ENCODE results near the gene RIPOR1. TPM values are rescaled to one million over a fixed set of nuclear protein-coding genes. Genes with fewer than 3 reads are reported as not detected.

RIPOR1 gene
- total and polyA plus RNA-seq, 2 of the 4 experiments (the other 2 are of a cell fraction) = 9.5 to 41.3 TPM

GRCh38 chr16:67541391-67542263 is 13.0 kb downstream of the RIPOR1 start:
- no peak overlapping the region for H4K8ac ChIP-seq (ENCODE audit: low read depth in 2 of 2, low read length in 2 of 2)
- DNase-seq (peak; percentile 37), ATAC-seq (ENCODE audit: low read depth) (no peak)
- in situ Hi-C loops (cut with MboI; ENCODE audit: low sequenced_read_pairs) (loop anchor here (25.0 kb wide), 1 partner anchor 396 kb away; the partner anchor contains the start of genes CTRL, LCAT and PSMB10), dilution Hi-C loops (cut with HindIII; ENCODE audit: low sequenced_read_pairs, unreplicated experiment) (no loop called here), intact Hi-C loops (cut with micrococcal nuclease) (no loop called here)
- H3K23ac ChIP-seq (ENCODE audit: low read depth, low read length) = no peak overlapping the region
- ChIA-PET POLR2A (ENCODE audit: unreplicated experiment) (no interaction called here), CTCF (interaction anchor here (1.0 kb wide), 1 partner anchor 20 kb away, joined by 3 read pairs; no protein-coding TSS in a partner anchor)
- peaks cover 19% of the 10 kb centered on the region for H3K9me1 ChIP-seq (ENCODE audit: insufficient read depth, low read length)
- TF ChIP-seq RCOR1 (IDR thresholded peaks at IDR 0.05; ENCODE audit: insufficient replicate concordance, low read length) = no peak
- no peak for TF ChIP-seq CEBPB (IDR thresholded peaks at IDR 0.05; ENCODE audit: low read depth, low read length)
- H4K5ac ChIP-seq (ENCODE audit: low read depth, low read length) = no peak overlapping the region
- peak overlapping the region; percentile 46 for H2AFZ ChIP-seq (replicated peaks; ENCODE audit: low read length, poor library complexity)
- WGBS, 2 experiments (ENCODE audit: extremely low coverage in 2 of 2, insufficient read length in 1 of 2) = 80% methylated on average over 1 of the region's 14 CpGs; no CpG with 5 or more reads in 1 of the 2 experiments
- peaks cover 72% of the 10 kb centered on the region for H3K36me3 ChIP-seq (ENCODE audit: control insufficient read depth, insufficient read depth, low read length)
- no peak overlapping the region for H3K18ac ChIP-seq (ENCODE audit: low read depth, low read length)
- H2BK5ac ChIP-seq (ENCODE audit: low read depth, low read length, poor library complexity, severe bottlenecking) = no peak overlapping the region
- no peak overlapping the region for H3K14ac ChIP-seq (replicated peaks; ENCODE audit: low read depth, low read length)
- no peaks in the 10 kb centered on the region for H3K27me3 ChIP-seq (ENCODE audit: control insufficient read depth, insufficient read depth, low read length)
- no peak overlapping the region for H2BK20ac ChIP-seq (ENCODE audit: low read depth, low read length)
- no peak overlapping the region for H2BK15ac ChIP-seq (ENCODE audit: low read depth, low read length)
- H4K91ac ChIP-seq (ENCODE audit: insufficient read depth, low read depth, low read length) = no peak overlapping the region
- H3K4ac ChIP-seq (ENCODE audit: low read depth, low read length) = no peak overlapping the region
- peaks cover 17 to 67% of the 10 kb centered on the region in 2 experiments; a peak in 3 of 4 replicates for H3K79me1 ChIP-seq (ENCODE audit: low read depth in 1 of 2, low read length in 2 of 2)
- H3K4me1 ChIP-seq (ENCODE audit: control insufficient read depth, insufficient read depth, low read length) = peaks cover 12% of the 10 kb centered on the region
- H3K4me2 ChIP-seq (ENCODE audit: low read depth, low read length) = no peak overlapping the region
- H3K56ac ChIP-seq (ENCODE audit: extremely low read depth, insufficient read depth, low read length) = no peak overlapping the region
- peaks cover 75% of the 10 kb centered on the region for H4K20me1 ChIP-seq (ENCODE audit: insufficient read depth, low read length)
- no peak overlapping the region for H3K9ac ChIP-seq (ENCODE audit: low read depth, low read length)
- peak overlapping the region; percentile 70 for H2AK9ac ChIP-seq (replicated peaks; ENCODE audit: low read depth, low read length, poor library complexity)
- no peak overlapping the region for H3K4me3 ChIP-seq (ENCODE audit: insufficient read depth, low read depth, low read length)
- H2AK5ac ChIP-seq (ENCODE audit: low read depth, low read length) = no peak overlapping the region
- no peak overlapping the region for H2BK120ac ChIP-seq (ENCODE audit: low read depth, low read length)
- TSS peak; percentile 56 for BruUV-seq (replicated peaks)
- no peak overlapping the region for H3K27ac ChIP-seq (ENCODE audit: insufficient read depth, low read length)
- H3K9me3 ChIP-seq (ENCODE audit: control insufficient read depth, insufficient read depth, low read length) = no peaks in the 10 kb centered on the region

Measured in IMR-90 (cell line).